Dedifferentiated amniotic fluid mesenchymal stem cell (primary cell): ENCODE data around the gene RABEP1.
"Not testable (repeated sequence)": the region's sequence is repeated elsewhere in the genome, so short reads cannot be mapped to it uniquely, and the experiment has no call there.

Experiments used
- DNase-seq: peaks from one replicate; pipeline ENCODE4 v3.0.0-alpha.2; 2016; ENCODE audit errors: extremely low spot score

Gene RABEP1

GRCh38 chr17:5424909-5425308, 142.8 kb downstream of the RABEP1 start:
- no peak for DNase-seq

DNA sequence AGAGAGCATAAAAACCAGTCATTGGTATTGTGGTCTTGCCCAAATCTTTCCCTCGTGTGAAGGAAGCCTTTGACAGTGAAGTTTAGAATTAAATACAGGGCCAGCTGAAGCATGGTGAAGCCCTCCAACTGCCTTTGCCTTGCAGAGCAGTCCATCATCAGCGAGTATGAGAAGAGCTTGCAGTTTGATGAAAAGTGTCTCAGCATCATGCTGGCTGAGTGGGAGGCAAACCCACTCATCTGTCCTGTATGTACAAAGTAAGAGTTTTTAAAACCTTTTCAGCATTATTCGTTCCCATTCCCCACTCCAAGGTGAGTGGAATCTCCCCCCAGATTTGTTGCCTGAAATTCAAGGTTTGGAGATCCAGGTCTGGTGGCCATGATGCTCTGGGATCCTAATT, 143.7 kb downstream of the RABEP1 start:
- no peak for DNase-seq

DNA sequence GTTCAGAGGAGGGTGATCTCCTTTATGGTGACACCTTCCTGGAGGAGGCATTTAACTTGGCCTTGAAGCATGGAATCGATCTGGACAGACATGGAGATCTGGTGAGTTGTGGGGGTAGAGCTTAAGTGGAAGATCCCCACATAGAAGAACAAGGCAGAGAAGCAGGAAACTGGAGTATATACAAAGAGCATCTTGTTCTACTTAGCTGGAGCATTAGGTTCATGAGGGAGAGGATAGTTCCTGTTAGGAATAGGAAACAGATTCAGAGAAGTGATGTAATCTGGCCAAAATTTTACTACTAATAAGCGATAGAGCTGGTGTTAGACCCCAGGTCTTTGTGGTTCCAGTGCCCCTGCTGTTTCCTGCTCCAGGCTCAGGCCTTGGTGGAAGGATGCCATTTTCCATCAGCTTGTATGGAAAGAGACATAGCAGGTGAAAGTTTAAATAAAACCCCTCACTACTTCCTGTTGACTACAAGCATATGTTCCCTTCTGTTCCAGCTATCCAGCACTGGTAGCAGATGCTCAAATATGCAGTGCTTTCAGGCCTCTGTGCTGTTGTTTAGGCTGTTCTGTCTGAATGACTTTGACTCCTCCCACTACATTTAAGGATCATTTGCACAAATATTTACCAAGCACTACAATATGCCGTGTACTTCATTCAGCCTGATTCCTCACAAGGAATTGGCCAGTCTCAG, 147.3 kb downstream of the RABEP1 start:
- DNase-seq, result no peak

DNA sequence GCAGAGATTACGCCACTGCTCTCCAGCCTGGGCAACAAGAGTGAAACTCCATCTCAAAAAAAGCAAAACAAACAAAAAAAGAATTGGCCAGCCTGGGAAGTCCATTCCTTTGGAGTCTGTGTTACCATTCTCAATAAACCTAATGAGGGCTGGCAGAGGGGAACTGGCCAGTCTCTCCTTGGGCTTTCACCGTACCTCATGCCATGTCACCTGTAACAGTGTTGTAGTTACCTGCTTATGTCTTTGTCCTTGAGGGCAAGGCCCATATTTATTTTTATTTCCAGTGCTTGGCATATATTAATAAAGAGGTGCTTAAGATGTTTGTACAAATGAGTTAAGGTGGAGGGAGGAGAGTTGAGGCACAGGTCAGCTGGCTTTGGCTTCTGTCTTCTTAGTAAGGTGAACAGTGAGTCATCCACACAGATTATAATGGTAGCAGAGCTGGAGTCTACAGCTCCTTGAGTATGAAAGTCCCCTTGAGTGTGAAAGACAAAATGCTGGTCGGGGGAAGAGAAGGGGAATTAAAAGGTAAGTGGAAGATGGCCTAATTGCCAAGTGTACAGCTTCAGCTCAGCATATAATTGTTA, 148.4 kb downstream of the RABEP1 start:
- no peak for DNase-seq

DNA sequence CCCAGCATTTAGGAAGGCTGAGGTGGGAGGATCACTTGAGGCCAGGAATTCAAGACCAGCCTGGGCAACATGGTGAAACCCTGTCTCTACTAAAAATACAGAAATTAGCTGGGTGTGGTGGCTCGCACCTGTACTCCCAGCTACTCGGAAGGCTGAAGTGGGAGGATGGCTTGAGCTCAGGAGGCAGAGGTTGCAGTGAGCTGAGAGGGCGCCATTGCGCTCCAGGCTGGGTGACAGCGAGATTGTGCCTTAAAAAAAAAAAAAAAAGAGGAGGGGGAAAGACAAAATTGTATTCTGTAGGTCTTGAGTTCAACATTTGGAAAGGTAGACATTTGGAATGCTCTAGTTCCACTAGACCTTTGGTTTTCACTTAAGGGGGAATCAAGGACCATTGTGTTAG, 149.2 kb downstream of the RABEP1 start:
- not testable (repeated sequence) for DNase-seq

DNA sequence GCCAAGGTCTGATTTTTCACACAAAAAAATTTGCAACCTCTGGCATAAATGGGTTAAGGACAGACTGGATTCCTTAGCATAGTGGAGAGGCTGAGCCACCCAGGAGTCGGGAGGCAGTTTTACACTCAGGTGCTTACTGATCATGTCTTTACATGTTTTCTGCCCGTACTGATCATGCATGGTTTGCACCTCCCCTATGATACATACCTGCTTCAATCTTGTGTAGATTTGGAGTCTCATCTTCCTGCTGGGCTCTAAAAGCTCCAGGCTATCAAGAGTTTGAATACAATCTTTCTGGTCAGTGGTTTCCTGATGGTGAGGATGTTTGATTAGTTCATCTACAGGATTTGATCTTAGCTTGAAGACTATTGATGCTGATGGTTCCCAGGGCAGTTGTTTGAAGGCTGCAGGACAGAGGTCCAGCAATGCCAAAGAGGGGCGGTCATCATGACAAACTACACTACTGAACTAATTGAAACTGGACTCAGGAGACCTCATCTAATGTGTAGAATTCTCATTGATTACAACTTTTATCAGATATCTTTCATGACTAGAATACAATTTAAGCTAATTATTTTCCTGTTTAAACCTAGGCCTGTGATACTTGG, 150.0 kb downstream of the RABEP1 start:
- DNase-seq, result no peak

DNA sequence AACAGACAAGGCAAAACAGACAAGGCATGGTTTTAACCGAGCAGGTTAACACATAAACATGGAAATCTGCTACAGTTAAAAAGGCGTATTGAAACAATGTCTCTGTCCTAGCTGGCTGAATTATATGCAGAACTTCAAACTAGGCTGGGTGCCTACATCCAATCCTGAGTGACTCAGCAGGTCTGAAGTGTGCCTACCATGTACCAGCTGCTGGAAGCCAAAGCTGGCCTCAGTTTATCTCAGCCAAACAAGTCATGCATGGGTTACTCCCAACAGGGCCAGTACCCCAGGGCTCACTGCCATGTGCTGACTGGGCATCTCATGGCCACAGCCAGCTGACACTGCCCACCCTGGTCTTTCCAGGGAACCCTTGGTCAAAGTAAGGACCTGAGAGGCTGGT, 152.9 kb downstream of the RABEP1 start:
- no peak for DNase-seq
